GM12892 (cell line): ENCODE data around the gene VARS2.

ENCODE experiments used
- POLR2A ChIP-seq: IDR thresholded peaks from 2 replicates; pipeline ENCODE4 v1.6.1; 2011; ENCODE audit warnings: low read depth, low read length, control low read depth
- POLR2AphosphoS5 ChIP-seq: IDR thresholded peaks from 2 replicates; pipeline ENCODE4 v1.6.1; 2011; ENCODE audit warnings: low read depth, low read length, control low read depth
- TAF1 ChIP-seq: IDR thresholded peaks from 2 replicates; pipeline ENCODE4 v1.6.1; 2011; ENCODE audit warnings: low read depth, mild to moderate bottlenecking, control low read depth, low read length, borderline replicate concordance

- TF ChIP-seq POLR2A, result no peak
- no peak for TF ChIP-seq POLR2AphosphoS5
- no peak for TF ChIP-seq TAF1
Observed at GRCh38 chr6:30939473-30939872, 25.4 kb downstream of the VARS2 start.
